IPS-18c (cell line): Measurements from ENCODE around the gene ZBTB16.

ENCODE experiments used
- H3K4me3 ChIP-seq: 2 replicates; pipeline ENCODE4 v1.7.0; 2013; ENCODE audit warnings: low read depth, mild to moderate bottlenecking, low read length, moderate library complexity; ENCODE audit not compliant: insufficient read depth
- H3K9me3 ChIP-seq: one replicate; pipeline ENCODE4 v1.6.1; 2013; ENCODE audit warnings: mild to moderate bottlenecking, low read length, moderate library complexity; ENCODE audit not compliant: control insufficient read depth, insufficient read depth

Gene ZBTB16

GRCh38 chr11:114254571-114255146, 195.1 kb downstream of the ZBTB16 start:
- Histone ChIP-seq H3K4me3 (no peak overlapping the region), H3K9me3 (no peaks in the 10 kb centered on the region)

GRCh38 chr11:114255289-114255688, 195.8 kb downstream of the ZBTB16 start:
- no peaks in the 10 kb centered on the region for H3K9me3 ChIP-seq
- no peak overlapping the region for H3K4me3 ChIP-seq

- H3K9me3 ChIP-seq = no peaks in the 10 kb centered on the region
- H3K4me3 ChIP-seq = no peak overlapping the region
Observed at GRCh38 chr11:114256176-114256966, 196.9 kb downstream of the ZBTB16 start.

GRCh38 chr11:114256967-114257286, 197.4 kb downstream of the ZBTB16 start:
- Histone ChIP-seq H3K4me3 (no peak overlapping the region), H3K9me3 (no peaks in the 10 kb centered on the region)

GRCh38 chr11:114257621-114258558, 198.4 kb downstream of the ZBTB16 start:
- Histone ChIP-seq H3K4me3 (no peak overlapping the region), H3K9me3 (no peaks in the 10 kb centered on the region)

- H3K9me3 ChIP-seq = no peaks in the 10 kb centered on the region
Observed at GRCh38 chr11:114258696-114259095, 199.2 kb downstream of the ZBTB16 start.

GRCh38 chr11:114259124-114259526, 199.6 kb downstream of the ZBTB16 start:
- Histone ChIP-seq H3K4me3 (no peak overlapping the region), H3K9me3 (no peaks in the 10 kb centered on the region)

More at GRCh38 chr11:114258696-114259095, 199.2 kb downstream of the ZBTB16 start:
- no peak overlapping the region for H3K4me3 ChIP-seq

- H3K4me3 ChIP-seq = no peak overlapping the region
- no peaks in the 10 kb centered on the region for H3K9me3 ChIP-seq
Observed at GRCh38 chr11:114259551-114259983, 200.1 kb downstream of the ZBTB16 start.

- Histone ChIP-seq H3K9me3 (no peaks in the 10 kb centered on the region), H3K4me3 (no peak overlapping the region)
Observed at GRCh38 chr11:114260077-114260476, 200.6 kb downstream of the ZBTB16 start.

- no peak overlapping the region for H3K4me3 ChIP-seq
- H3K9me3 ChIP-seq = no peaks in the 10 kb centered on the region
Observed at GRCh38 chr11:114260483-114260882, 201.0 kb downstream of the ZBTB16 start.

GRCh38 chr11:114261791-114262190, 202.3 kb downstream of the ZBTB16 start:
- Histone ChIP-seq H3K9me3 (no peaks in the 10 kb centered on the region), H3K4me3 (no peak overlapping the region)

- no peak overlapping the region for H3K4me3 ChIP-seq
- H3K9me3 ChIP-seq = no peaks in the 10 kb centered on the region
Observed at GRCh38 chr11:114262681-114263512, 203.4 kb downstream of the ZBTB16 start.

GRCh38 chr11:114263513-114264170, 204.1 kb downstream of the ZBTB16 start:
- Histone ChIP-seq H3K4me3 (no peak overlapping the region), H3K9me3 (no peaks in the 10 kb centered on the region)

GRCh38 chr11:114264381-114264780, 204.9 kb downstream of the ZBTB16 start:
- no peak overlapping the region for H3K4me3 ChIP-seq
- H3K9me3 ChIP-seq = no peaks in the 10 kb centered on the region

- H3K4me3 ChIP-seq = no peak overlapping the region
Observed at GRCh38 chr11:114265122-114265878, 205.8 kb downstream of the ZBTB16 start.

GRCh38 chr11:114269498-114269897, 210.0 kb downstream of the ZBTB16 start:
- H3K4me3 ChIP-seq = no peak overlapping the region

More at GRCh38 chr11:114265122-114265878, 205.8 kb downstream of the ZBTB16 start:
- H3K9me3 ChIP-seq = no peaks in the 10 kb centered on the region

More at GRCh38 chr11:114269498-114269897, 210.0 kb downstream of the ZBTB16 start:
- H3K9me3 ChIP-seq = no peaks in the 10 kb centered on the region
